ENCODE measurements around the gene RTP5.

Gene RTP5

DNA sequence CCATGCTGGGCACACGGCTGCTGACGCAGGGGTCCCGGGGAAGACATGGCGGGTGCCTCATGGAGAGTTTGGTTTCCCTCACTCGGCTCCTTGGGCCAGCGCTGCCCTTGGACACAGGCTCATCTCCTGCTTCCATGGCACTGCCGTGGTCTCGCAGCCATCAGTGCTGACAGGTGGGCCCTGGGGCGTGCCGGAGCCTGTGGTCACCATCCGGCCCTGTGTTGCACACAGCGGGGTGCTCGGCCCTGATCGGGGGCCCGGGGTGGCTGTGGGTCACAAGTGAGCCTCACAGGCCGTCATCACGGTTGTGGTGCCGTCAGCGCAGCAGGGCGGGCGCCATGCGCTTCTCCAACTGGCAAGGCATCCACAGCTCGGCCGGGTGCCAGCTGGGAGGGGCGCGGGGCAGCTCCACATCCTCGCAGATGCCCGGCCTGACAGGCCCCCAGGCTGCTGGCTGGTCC is 582 bp downstream of the RTP5 start:
- in situ Hi-C loops (cut with MboI; ENCODE audit: low sequenced_read_pairs) = loop anchor here (10.0 kb wide), 1 partner anchor 135 kb away; the partner anchor contains the start of gene D2HGDH

DNA sequence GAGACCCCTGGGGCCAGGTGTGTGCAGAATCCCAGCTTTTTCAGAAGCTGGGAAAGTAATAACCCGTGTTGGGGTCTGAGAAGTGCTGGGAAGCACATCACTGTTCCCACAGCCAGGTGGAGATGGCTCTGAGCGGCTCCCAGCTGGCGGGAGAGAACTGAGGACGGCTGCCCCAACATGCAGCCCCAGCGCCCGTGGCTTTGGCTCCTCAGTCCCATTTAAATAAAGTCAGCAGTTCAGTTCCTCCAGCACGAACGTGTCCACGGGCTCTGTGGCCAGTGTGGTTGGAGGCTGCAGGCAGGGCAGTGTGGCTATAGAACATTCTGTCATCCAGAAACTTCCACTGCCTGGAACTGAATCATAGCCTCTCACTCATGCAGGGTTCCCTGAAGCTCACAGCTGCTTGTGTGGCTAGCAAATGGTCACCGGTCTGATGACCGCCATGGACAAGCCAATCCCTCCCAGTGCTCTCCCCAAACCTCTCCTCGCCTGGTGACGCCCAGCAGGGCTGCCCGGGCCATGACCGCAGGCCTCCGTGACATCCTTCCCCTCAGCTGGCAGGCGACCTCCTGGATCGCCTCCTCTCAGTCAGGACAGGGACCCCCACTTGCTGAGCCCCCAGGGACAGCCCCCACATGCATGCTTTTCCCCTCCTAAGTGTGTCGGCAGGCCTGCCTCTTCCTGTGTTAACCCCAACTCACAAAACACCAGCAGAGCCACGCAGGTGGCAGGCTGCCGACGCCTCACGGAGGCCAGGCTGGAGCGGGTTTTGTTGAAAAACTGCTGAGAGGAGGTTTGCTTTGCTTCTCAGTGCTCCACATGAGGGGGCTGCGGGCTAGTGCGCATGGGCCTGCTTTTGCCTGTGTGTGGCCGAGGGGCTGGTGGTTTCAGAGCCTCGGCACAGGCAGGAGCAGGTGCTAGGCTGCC is 1.3 kb downstream of the RTP5 start:
- in situ Hi-C loops (cut with MboI; ENCODE audit: low sequenced_read_pairs) = loop anchor here (10.0 kb wide), 1 partner anchor 136 kb away; the partner anchor contains the start of gene D2HGDH

DNA sequence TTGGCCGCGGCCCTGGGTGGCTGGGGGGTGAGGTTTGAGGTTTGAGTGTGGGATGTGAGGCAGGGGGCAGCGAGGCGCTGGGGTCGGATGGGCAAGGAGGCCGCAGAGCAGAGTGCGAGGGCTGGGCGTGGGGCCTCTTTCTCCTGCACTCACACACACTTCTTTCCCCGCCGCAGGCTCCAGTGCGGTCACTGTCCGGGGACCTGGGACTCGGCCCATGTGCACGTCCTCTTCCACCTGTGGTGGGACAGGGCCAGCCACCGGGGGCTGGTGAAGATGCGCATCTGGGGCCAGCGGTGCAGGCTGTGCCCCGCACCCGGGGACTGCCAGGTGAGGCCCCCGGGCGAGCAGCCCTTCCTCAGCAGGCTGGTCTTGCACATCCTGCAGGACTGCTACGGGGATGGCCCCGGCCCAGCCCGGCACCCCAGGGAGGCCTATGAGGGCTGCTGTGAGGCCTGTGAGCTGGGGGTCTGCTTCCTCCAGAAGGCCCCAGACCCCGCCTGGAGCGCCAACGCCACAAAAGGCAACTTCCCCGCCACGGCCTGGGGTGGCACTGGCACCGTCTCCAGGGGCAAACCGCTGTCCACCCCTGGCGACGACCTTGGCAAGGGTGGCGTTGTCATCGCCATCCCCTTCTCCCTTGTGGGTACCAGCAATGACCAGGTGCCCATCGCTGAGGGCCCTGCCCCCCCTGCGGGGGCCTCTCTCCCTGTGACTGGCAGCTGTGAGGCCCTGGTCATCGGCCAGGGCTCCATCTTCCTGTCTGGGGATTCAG is 2.2 kb downstream of the RTP5 start:
- in situ Hi-C loops (cut with MboI; ENCODE audit: low sequenced_read_pairs) = loop anchor here (10.0 kb wide), 1 partner anchor 137 kb away; the partner anchor contains the start of gene D2HGDH

DNA sequence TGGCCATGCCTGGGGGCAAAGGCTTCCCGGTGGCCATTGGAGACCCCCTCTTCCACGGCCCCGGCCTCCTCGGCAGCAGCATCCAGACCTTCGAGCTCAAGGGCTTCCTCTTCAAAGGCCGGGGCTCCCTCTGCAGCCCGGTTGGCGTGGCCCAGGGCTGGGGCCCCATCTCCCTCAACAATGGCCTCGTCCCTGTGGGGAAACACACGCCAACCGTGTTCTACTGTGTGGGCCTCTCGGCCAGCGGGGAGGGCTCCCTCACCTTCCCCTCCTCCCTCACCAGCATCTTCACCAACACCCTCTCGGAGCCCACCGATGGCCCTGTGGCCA is 2.7 kb downstream of the RTP5 start:
- in situ Hi-C loops (cut with MboI; ENCODE audit: low sequenced_read_pairs) = loop anchor here (10.0 kb wide), 1 partner anchor 137 kb away; the partner anchor contains the start of gene D2HGDH

DNA sequence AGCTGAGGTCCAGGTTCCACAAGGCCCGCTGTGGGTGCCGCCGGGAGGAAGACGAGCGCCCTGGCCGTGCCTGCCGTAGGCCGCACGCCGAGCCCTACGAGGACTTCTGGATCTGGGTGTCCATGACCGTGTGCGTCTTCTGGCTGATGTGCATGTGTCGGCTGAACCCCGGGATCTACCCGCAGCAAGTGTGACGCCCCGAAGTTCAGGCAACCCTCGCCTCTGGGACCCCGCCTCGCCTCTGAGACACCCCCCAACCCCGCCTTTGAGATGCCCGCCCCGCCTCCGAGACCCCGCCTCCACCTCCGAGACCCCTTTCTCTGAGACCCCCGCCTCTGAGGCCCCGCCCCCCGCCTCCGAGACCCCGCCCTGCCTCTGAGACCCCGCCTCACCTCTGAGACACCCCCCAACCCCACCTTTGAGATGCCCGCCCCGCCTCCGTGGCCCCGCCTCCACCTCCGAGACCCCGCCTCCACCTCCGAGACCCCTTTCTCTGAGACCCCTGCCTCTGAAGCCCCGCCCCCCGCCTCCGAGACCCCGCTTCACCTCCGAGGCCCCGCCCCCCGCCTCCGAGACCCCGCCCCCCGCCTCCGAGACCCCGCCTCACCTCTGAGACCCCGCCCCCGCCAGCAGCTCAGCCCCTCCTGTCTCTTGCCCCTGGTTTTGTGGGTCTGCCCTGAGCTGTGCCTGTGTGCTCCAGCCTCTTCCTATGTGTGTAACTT is 3.7 kb downstream of the RTP5 start:
- in situ Hi-C loops (cut with MboI; ENCODE audit: low sequenced_read_pairs) = loop anchor here (10.0 kb wide), 1 partner anchor 138 kb away; the partner anchor contains the start of gene D2HGDH

DNA sequence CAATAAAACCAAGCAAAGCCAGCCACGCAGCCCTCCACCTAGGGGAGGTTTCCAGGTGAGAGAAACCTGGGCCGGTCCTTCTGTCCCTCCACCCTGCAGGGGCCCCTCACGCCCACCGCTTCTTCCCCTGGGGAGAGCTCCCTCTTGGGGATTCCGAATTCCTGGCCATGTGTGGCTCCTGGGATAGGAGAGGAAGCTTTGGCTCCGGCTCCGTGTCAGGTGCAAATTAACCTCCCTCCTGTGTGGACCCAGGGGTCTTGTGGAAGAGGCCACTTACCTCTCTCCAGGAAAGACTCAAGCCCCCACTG is 4.2 kb downstream of the RTP5 start:
- in situ Hi-C loops (cut with MboI; ENCODE audit: low sequenced_read_pairs) = loop anchor here (10.0 kb wide), 1 partner anchor 139 kb away; the partner anchor contains the start of gene D2HGDH

DNA sequence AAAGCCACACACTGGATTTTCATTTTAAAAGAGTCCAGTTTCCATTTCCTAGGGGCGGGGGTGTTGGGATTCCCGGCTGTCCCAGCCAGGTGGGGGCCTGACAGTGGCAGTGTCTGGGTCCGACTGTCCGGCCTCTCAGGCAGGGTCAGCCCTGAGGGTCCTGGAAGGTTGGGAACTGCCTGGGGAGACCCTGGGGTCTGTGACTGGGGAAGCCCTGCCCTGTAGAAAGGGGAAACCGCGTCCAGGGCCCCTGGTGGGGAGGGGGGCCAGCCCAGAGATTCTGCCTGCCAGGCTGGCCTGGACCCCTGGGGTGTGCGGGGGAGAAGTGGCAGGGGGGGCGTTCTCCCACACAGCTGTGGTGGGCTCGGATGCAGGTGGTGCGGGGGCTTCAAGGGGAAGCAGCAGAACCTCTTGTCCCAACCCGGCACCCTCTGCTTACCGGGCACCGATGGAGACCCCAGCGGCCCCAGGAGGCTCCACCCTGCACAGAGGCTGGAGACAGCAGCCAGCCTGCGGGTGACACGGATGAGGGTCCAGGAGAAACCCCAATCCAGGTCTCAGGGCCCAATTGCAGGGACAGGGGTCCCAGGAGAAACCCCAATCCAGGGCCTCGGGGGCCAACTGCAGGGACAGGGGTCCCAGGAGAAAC is 4.9 kb downstream of the RTP5 start:
- in situ Hi-C loops (cut with MboI; ENCODE audit: low sequenced_read_pairs) = loop anchor here (10.0 kb wide), 1 partner anchor 140 kb away; the partner anchor contains the start of gene D2HGDH

DNA sequence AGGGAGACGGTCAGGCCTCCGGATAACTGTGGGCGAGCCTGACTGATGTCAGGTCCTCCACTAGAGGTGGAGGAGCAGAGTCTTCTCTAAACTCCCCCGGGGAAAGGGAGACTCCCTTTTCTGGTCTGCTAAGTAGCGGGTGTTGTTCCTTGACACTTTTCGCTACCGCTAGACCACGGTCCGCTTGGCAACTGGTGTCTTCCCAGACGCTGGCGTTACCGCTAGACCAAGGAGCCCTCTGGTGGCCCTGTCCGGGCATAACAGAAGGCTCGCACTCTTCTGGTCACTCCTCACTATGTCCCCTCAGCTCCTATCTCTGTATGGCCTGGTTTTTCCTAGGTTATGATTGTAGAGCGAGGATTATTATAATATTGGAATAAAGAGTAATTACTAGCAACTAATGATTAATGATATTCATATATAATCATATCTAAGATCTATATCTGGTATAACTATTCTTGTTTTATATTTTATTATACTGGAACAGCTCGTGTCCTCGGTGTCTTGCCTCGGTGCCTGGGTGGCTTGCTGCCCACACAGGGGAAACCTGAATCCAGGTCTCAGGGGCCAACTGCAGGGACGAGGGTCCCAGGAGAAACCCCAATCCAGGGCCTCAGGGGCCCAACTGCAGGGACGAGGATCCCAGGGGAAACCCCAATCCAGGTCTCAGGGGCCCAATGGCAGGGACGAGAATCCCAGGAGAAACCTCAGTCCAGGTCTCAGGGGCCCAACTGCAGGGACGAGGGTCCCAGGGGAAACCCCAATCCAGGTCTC is 6.4 kb downstream of the RTP5 start:
- in situ Hi-C loops (cut with MboI; ENCODE audit: low sequenced_read_pairs) = loop anchor here (10.0 kb wide), 1 partner anchor 141 kb away; the partner anchor contains the start of gene D2HGDH

DNA sequence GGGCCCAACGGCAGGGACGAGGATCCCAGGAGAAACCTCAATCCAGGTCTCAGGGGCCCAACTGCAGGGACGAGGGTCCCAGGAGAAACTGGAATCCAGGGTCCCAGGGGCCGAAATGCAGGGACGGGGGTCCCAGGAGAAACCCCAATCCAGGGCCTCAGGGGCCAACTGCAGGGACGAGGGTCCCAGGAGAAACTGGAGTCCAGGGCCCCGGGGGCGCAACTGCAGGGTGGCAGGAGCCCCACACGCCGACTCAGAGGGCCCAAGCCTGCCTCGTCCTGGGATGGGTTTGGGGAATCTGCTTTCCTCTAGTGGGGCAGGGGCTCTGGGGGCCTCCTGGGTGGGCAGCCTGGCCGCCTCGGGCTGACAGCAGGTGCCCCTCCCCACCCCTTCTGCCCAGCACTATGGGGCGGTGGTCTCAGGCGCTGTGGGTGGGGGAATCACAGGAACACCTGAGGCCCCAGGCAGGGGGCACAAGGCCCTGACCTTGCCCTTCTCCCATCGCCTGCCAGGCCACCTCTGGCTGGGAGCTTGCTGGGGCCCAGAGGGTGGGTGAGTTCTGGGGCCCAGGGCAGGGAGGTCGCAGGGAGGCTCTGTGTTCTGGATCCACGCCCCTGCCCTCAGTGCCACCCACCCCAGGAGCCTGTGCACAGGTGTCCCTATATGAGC is 7.1 kb downstream of the RTP5 start:
- in situ Hi-C loops (cut with MboI; ENCODE audit: low sequenced_read_pairs) = loop anchor here (10.0 kb wide), 1 partner anchor 142 kb away; the partner anchor contains the start of gene D2HGDH

DNA sequence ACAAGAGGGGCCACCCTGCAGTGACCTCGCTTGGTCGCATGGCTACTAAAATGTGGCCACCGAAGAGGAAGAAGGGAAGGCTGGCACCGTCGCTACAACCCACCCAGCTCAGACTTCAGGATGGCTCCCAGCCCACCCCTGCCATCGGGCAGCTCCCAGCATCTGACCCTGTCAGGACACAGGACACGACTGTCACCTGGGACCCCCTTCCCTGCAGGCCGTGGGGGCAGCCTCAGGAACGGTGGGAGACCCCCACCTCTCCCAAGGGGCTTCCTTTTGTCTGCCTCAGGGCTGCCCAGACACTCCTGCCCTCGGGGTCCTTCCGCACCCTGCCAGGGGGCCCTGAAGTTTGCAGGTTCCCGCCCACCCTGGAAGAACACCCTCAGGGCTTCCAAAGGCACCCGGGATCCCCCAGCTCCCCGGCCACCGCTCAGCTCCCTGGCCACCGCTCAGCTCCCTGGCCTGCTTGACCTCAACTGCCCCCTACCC is 7.7 kb downstream of the RTP5 start:
- in situ Hi-C loops (cut with MboI; ENCODE audit: low sequenced_read_pairs) = loop anchor here (10.0 kb wide), 1 partner anchor 142 kb away; the partner anchor contains the start of gene D2HGDH

DNA sequence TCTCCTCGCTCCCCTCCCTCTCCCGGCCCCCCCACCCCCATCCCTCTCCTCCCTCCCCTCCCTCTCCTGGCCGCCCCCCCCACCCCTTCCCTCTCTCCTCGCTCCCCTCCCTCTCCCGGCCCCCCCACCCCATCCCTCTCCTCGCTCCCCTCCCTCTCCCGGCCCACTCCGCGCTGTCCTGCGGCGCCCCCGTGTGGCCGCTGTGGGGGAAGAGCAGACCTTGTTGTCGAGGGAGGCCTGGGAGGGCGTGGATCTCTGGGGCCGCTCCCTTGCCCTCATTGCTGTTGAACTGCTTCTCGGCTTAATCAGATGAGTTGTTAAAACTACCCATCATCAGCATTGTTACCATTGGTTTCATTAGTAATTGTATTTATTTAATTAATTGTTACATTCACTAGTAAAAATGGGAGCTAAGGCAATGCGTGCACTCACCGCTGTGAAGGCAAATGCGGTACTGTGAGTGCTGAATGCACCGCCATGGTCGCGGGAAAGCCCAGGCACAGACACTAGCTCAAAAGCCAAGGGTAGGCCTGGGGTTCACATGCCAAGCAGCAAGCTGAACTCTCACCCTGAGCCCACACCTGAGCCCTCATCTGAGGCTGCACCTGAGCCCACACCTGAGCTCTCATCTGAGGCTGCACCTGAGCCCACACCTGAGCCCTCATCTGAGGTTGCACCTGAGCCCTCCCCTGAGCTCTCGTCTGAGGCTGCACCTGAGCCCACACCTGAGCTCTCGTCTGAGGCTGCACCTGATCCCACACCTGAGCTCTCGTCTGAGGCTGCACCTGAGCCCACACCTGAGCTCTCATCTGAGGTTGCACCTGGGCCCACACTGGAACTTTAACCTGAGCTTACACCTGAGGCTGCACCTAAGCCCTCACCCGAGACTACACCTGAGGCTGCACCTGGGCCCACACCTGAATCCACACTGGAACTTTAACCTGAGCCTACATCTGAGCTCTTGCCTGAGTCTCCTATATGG is 8.8 kb downstream of the RTP5 start:
- in situ Hi-C loops (cut with MboI; ENCODE audit: low sequenced_read_pairs) = loop anchor here (10.0 kb wide), 1 partner anchor 143 kb away; the partner anchor contains the start of gene D2HGDH

DNA sequence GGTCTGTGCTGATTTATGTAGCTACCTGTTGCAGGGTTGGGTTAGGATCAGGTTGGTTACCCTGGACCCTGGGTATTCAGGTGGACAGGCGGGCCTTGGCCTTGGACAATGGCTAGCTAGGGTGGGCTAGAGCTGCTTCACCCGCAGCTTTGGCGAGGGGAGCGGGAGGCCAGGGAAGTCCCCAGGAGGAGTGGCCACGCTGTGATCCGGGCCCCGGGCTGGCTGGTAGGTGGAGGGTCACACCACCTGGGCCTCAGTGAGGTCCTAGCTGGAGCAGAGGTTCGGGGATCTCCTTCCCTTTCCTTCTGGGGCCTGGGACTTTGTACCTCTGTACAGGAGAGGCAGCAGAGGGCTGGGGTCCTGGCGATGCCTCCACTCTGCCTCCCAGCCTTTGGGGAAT is 9.8 kb downstream of the RTP5 start:
- in situ Hi-C loops (cut with MboI; ENCODE audit: low sequenced_read_pairs) = loop anchor here (10.0 kb wide), 1 partner anchor 145 kb away; the partner anchor contains the start of gene D2HGDH

DNA sequence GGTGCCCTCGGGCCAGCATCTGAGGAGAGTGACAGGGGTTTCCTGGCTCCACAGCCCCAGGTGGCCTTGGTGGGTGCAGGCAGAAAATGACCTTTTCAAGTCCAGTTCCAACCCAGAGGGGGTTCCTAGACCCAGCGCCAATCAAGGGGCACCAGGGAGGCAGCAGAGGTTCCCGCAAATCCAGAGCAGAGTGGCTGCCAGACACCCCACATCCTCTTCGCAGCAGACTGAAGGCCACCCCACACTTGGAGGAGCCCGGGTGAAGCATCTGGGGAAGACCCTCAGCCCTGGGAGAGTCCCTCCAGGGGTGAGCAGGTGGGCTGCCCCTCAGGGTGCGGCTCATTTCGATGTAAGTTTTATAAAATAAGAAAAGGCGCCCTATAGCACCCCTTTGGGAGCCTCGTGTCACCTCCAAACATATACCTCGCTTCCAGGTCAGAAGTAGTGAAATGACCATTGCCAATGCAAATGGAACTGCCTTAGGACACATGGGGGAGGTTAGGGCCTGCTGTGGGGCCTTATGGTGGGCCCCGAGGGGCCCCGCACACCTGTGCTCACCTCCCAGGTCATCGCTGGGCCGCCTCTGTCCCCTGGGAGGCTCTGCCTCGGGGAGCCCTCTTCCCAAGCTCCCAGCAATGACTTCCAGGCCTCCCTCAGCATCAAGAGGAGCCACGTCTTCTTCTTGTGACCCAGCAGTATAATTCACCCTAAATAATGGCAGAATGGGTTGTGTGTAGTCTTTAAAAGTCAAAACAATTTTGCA is 11.0 kb downstream of the RTP5 start:
- in situ Hi-C loops (cut with MboI; ENCODE audit: low sequenced_read_pairs) = no loop called here

DNA sequence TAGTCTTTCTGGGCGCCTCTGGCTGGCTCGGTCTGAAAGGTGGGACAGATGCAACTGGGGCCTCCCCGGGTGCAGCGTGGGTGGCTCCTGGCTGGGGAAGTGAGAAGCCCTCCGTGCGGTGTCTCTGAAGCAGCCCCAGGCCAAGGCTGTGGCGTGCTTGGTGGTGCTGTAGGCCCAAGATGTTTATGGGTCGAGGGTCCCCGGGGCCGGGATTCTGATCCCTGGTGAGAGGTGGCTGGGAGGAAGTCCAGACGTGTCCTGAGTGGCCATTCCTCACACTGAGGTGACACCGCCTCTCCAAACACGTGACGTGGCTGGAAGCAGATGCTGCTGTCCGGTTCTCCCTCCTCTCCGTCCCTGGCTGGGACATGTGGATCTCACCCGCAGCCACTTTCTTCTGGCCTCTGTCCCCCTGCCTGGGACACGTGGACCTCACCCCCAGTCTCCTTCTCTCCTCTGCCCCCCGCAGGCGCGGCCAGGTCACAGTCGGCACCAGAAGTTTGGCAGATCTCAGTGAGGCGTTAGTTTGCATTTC is 12.6 kb downstream of the RTP5 start:
- in situ Hi-C loops (cut with MboI; ENCODE audit: low sequenced_read_pairs) = no loop called here

DNA sequence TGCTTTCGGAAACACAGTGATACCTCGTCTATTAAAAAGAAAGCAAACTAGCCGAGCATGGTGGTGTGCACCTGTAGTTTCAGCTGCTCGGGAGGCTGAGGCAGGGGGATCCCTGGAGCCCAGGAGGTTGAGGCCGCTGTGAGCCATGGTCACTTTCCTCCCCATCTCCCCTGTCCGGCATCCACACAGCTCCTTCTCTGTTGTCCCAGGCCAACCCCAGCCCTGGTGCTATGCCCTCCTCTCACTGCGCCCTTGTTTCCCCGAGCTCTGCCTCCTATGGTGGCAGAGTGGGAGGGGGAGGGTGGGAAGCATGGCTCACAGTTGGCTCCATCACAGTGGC is 15.4 kb downstream of the RTP5 start:
- in situ Hi-C loops (cut with MboI; ENCODE audit: low sequenced_read_pairs) = no loop called here

DNA sequence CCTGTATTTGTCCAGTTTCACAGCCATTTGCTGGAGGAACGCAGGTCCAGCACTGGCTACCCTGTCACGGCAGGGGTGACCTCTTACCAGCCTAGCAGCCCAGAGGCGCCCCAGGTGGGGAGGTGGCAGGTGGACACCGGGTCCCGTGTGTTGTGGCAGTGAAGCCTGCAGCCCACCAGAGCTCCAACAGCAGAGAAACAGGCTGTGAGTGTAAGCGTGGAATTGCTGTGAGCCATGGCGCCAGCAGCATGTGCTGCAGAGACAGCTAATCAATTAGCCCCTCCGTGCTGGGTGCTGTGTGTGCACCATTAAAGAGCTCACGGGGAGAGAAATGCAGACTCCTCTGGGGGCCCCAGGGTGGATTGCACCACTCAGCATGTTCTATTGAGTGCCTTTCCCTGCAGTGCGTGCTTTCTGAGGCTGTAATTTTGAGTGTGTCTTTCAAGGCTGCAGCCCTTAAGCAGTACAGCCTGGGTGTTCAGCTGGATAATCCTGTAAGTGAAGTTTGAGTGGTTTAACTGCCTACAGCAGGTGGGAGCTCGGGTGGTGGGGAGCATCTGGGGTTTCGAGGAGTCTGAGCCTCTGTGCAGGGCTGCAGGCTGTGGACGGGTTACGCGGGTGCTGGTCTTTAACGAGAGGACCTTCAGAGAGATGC is 15.9 kb downstream of the RTP5 start:
- in situ Hi-C loops (cut with MboI; ENCODE audit: low sequenced_read_pairs) = no loop called here
